ENCODE results near the gene LTBP1. TPM values are rescaled to one million over a fixed set of nuclear protein-coding genes. Genes with fewer than 3 reads are reported as not detected.

LTBP1 gene
- total and polyA plus RNA-seq, 2 of the 13 experiments (the other 11 are each of a cell fraction or from before 2014, with no cell fraction given) = 0.12 to 0.22 TPM

GRCh38 chr2:32946314-32947075 is at the start of gene LTBP1 (continued):
- TF ChIP-seq CHD4 (IDR thresholded peaks at IDR 0.05; ENCODE audit: borderline replicate concordance, low read length) (no peak), RORA (CRISPR knock-in tag; IDR thresholded peaks at IDR 0.05) (no peak), SP5 (CRISPR knock-in tag; IDR thresholded peaks at IDR 0.05; ENCODE audit: borderline replicate concordance, low read depth) (no peak), KDM5B (CRISPR knock-in tag; IDR thresholded peaks at IDR 0.05; ENCODE audit: borderline replicate concordance) (peak; percentile 50; the same call in 1 of the 2 replicates), MAZ (IDR thresholded peaks at IDR 0.05; ENCODE audit: borderline replicate concordance, low read depth, low read length) (no peak), MAZ (CRISPR knock-in tag; IDR thresholded peaks at IDR 0.05; ENCODE audit: low read depth) (no peak), KLF15 (CRISPR knock-in tag; IDR thresholded peaks at IDR 0.05; ENCODE audit: borderline replicate concordance) (no peak), ZNF83 (CRISPR knock-in tag; IDR thresholded peaks at IDR 0.05; ENCODE audit: borderline replicate concordance) (no peak), ZNF768 (CRISPR knock-in tag; IDR thresholded peaks at IDR 0.05) (peak; percentile 36; the same call in 1 of the 2 replicates), ZNF282 (IDR thresholded peaks at IDR 0.05; ENCODE audit: partially characterized antibody) (no peak), NFKB2 (CRISPR knock-in tag; IDR thresholded peaks at IDR 0.05; ENCODE audit: borderline replicate concordance) (no peak), MAFG (CRISPR knock-in tag; IDR thresholded peaks at IDR 0.05) (no peak), KDM5A (IDR thresholded peaks at IDR 0.05; ENCODE audit: borderline replicate concordance, low read length) (no peak), USF2 (IDR thresholded peaks at IDR 0.05; ENCODE audit: low read depth, low read length) (no peak), USF2 (CRISPR knock-in tag; IDR thresholded peaks at IDR 0.05; ENCODE audit: borderline replicate concordance) (no peak), SP2 (CRISPR knock-in tag; IDR thresholded peaks at IDR 0.05) (no peak), RFX5 (IDR thresholded peaks at IDR 0.05; ENCODE audit: low read depth, low read length) (no peak), ZSCAN9 (CRISPR knock-in tag; IDR thresholded peaks at IDR 0.05; ENCODE audit: borderline replicate concordance) (0 out of 2 replicates have a peak, but pooled peaks have one; percentile 53), ATF6 (CRISPR knock-in tag; conservative IDR thresholded peaks at IDR 0.05) (no peak), ZBTB39 (CRISPR knock-in tag; IDR thresholded peaks at IDR 0.05) (no peak), ZNF20 (CRISPR knock-in tag; IDR thresholded peaks at IDR 0.05) (no peak)
- TF ChIP-seq, protein P1, sequence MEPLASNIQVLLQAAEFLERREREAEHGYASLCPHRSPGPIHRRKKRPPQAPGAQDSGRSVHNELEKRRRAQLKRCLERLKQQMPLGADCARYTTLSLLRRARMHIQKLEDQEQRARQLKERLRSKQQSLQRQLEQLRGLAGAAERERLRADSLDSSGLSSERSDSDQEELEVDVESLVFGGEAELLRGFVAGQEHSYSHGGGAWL (CRISPR knock-in tag; IDR thresholded peaks at IDR 0.05) = 0 out of 2 replicates have a peak, but pooled peaks have one; percentile 38

Measured in HepG2 (cell line).